Brain microvascular endothelial cell (primary cell): ENCODE measurements around the gene SCYGR6.
"Not testable (repeated sequence)": the region's sequence is repeated elsewhere in the genome, so short reads cannot be mapped to it uniquely, and the experiment has no call there.

Experiments
- DNase-seq: peaks from one replicate; pipeline ENCODE4 v3.0.0-alpha.2; 2020
- H3K27ac ChIP-seq: fragments of 250-450 bp; sonication (Bioruptor Pico); 2 replicates; pipeline ENCODE4 v1.5.1; 2020; ENCODE audit warnings: mild to moderate bottlenecking, moderate library complexity
- H3K27me3 ChIP-seq: fragments of 250-450 bp; sonication (Bioruptor Pico); replicated peaks from 2 replicates; pipeline ENCODE4 v1.5.1; 2020; ENCODE audit warnings: mild to moderate bottlenecking
- H3K36me3 ChIP-seq: fragments of 250-450 bp; sonication (Bioruptor Pico); replicated peaks from 2 replicates; pipeline ENCODE4 v1.5.1; 2020; ENCODE audit warnings: mild to moderate bottlenecking
- H3K4me3 ChIP-seq: 2 replicates; pipeline ENCODE4 v1.5.1; 2011; ENCODE audit warnings: low read depth, mild to moderate bottlenecking, control low read depth, low read length, moderate library complexity
- in situ Hi-C: cut with HindIII; loops from 2 replicates; pipeline ENCODE4 v1.10.0; 2017; ENCODE audit warnings: low sequenced_read_pairs, low pct_ligation_motif_present
- TF ChIP-seq, protein P1 (sequence below): IDR thresholded peaks from 2 replicates; pipeline ENCODE4 v1.5.1; 2011; ENCODE audit warnings: low read depth, mild to moderate bottlenecking, moderate library complexity, low read length, control low read depth, inconsistent platforms; ENCODE audit errors: missing control alignments

SCYGR6 gene

DNA sequence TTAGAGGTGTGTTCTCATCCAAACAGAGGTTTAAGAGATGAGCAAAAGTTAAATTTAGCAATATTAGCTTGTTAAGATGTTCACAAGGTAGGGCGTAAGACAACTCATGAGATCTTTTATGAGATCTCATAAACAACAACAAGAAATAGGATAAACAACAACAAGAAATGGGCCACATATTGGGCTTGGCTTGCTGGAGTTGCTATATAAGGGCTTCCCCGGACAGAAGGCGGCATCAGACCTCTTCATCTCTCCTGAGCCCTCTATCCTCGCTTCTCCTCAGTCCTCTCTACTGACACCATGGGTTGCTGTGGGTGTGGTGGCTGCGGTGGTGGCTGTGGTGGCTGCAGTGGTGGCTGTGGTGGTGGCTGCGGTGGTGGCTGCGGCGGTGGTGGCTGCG lies 21.0 kb upstream of the SCYGR6 start, which contains the start of gene SCYGR8:
Gene SCYGR8 (plus strand): TSS at position 301 of the 400 bp plus-strand sequence. CDS start 0 bp downstream, at position 301.
- no peaks in the 10 kb centered on the region for H3K36me3 ChIP-seq
- TF ChIP-seq, protein P1, sequence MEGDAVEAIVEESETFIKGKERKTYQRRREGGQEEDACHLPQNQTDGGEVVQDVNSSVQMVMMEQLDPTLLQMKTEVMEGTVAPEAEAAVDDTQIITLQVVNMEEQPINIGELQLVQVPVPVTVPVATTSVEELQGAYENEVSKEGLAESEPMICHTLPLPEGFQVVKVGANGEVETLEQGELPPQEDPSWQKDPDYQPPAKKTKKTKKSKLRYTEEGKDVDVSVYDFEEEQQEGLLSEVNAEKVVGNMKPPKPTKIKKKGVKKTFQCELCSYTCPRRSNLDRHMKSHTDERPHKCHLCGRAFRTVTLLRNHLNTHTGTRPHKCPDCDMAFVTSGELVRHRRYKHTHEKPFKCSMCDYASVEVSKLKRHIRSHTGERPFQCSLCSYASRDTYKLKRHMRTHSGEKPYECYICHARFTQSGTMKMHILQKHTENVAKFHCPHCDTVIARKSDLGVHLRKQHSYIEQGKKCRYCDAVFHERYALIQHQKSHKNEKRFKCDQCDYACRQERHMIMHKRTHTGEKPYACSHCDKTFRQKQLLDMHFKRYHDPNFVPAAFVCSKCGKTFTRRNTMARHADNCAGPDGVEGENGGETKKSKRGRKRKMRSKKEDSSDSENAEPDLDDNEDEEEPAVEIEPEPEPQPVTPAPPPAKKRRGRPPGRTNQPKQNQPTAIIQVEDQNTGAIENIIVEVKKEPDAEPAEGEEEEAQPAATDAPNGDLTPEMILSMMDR: no peak
- no peak within 1 kb of the TSS for H3K4me3 ChIP-seq
- no peak within 1 kb of the TSS for H3K27ac ChIP-seq
- H3K27me3 ChIP-seq: no peaks in the 10 kb centered on the region
- in situ Hi-C loops: no loop called here
- DNase-seq: no peak

GRCh38 chr2:227740705-227741104 lies 16.1 kb upstream of the SCYGR6 start:
- H3K27me3 ChIP-seq, H3K27ac ChIP-seq, H3K4me3 ChIP-seq, in situ Hi-C loops, H3K36me3 ChIP-seq, DNase-seq: not testable (repeated sequence)
- TF ChIP-seq, protein P1: peak; percentile 39

DNA sequence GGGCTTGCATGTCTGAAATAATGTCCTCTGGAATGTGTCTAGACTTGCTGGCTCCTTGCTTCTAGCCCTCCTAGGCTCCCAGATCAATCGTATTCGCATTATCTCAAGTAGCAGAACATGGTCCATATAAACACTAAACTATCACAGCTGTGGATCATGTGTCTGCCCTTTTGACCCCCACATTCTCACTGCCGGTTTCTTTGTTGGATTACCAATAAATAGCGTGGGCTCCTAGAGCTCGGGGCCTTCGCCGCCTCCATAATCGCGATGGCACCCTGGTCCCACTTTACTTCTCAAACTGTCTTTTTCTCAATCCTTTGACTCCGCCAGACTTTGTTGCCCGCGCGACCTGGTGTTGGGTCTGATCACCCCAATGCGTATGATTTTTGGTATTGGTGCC lies 14.8 kb upstream of the SCYGR6 start:
- TF ChIP-seq, protein P1: no peak
- in situ Hi-C loops: no loop called here
- no peaks in the 10 kb centered on the region for H3K27me3 ChIP-seq
- H3K36me3 ChIP-seq: no peaks in the 10 kb centered on the region
- no peak for DNase-seq
- no peak overlapping the region for H3K4me3 ChIP-seq
- H3K27ac ChIP-seq: no peak overlapping the region

DNA sequence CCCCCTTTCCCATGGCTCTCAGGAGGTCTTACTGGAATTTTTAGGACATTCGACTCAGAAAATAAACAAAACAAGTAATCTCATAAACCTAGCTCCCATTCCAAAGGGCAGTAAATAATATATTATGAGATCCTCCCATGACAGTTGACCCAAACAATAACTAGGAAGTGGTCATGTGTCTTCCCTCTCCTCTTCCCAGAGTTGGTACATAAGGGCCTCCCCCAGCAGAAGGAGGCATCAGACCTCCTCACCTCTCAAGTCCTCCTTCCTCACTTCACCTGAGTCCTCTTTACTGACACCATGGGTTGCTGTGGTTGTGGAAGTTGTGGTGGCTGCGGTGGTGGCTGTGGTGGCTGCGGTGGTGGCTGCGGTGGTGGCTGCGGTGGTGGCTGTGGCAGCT lies 3.5 kb upstream of the SCYGR6 start, which contains the start of gene SCYGR7:
Gene SCYGR7 (plus strand): TSS at position 301 of the 400 bp plus-strand sequence. CDS start 0 bp downstream, at position 301.
- no peak within 1 kb of the TSS for H3K4me3 ChIP-seq
- H3K36me3 ChIP-seq: no peaks in the 10 kb centered on the region
- DNase-seq: no peak
- in situ Hi-C loops: no loop called here
- no peak within 1 kb of the TSS for H3K27ac ChIP-seq
- TF ChIP-seq, protein P1: no peak
- H3K27me3 ChIP-seq: no peaks in the 10 kb centered on the region

- in situ Hi-C loops, DNase-seq, H3K36me3 ChIP-seq, H3K27ac ChIP-seq, H3K27me3 ChIP-seq, H3K4me3 ChIP-seq: not testable (repeated sequence)
These were observed 1.7 kb downstream of the SCYGR6 start for GRCh38 chr2:227722821-227723220.

DNA sequence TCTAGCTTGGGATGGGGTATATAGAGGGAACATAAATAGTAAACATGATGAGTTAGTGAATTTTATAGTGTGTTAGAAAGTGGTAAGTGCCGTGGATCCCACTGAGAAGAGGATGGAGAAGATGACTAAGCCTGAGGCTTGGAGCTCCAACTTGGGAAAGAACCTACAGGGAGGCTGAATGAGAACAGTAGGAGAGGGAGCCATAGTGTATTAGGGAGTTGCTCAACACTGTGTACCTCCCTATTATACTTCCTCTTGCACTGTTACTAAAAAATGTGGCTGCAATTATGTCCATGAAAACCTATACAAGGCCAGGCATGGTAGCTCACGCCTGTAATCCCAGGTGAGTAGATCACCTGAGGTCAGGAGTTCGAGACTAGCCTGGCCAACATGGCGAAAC lies 3.9 kb downstream of the SCYGR6 start:
- no peak for DNase-seq
- no peak overlapping the region for H3K4me3 ChIP-seq
- no peak overlapping the region for H3K27ac ChIP-seq
- no peaks in the 10 kb centered on the region for H3K36me3 ChIP-seq
- in situ Hi-C loops: no loop called here
- TF ChIP-seq, protein P1: no peak
- H3K27me3 ChIP-seq: no peaks in the 10 kb centered on the region
